AG04449 (cell line): ENCODE results near the gene AIP.

Experiments used
- CTCF ChIA-PET: fragments of 350-600 bp; formaldehyde crosslinking; extraction: SDS; loops from one replicate; lab custom pipeline; 2021; ENCODE audit warnings: antibody characterized with exemption; lab: Yijun Ruan, JAX
- POLR2A ChIA-PET: fragments of 400-600, 350-600 bp; formaldehyde crosslinking; extraction: SDS; loops from one replicate; lab custom pipeline; 2020; ENCODE audit warnings: antibody characterized with exemption, inconsistent platforms; lab: Yijun Ruan, JAX
- DNase-seq: peaks from one replicate; pipeline ENCODE4 v3.0.0-alpha.2; 2010; ENCODE audit warnings: low read depth, low spot score
- H3K4me3 ChIP-seq: 2 replicates; pipeline ENCODE4 v1.5.1; 2011; ENCODE audit warnings: low read depth, mild to moderate bottlenecking, control low read depth, low read length
- CTCF ChIP-seq: IDR thresholded peaks from one replicate; pipeline ENCODE4 v1.5.1; 2011; ENCODE audit warnings: mild to moderate bottlenecking, moderate library complexity, low read length, control low read depth, inconsistent platforms; ENCODE audit not compliant: insufficient read depth; ENCODE audit errors: missing control alignments

The AIP gene

DNA sequence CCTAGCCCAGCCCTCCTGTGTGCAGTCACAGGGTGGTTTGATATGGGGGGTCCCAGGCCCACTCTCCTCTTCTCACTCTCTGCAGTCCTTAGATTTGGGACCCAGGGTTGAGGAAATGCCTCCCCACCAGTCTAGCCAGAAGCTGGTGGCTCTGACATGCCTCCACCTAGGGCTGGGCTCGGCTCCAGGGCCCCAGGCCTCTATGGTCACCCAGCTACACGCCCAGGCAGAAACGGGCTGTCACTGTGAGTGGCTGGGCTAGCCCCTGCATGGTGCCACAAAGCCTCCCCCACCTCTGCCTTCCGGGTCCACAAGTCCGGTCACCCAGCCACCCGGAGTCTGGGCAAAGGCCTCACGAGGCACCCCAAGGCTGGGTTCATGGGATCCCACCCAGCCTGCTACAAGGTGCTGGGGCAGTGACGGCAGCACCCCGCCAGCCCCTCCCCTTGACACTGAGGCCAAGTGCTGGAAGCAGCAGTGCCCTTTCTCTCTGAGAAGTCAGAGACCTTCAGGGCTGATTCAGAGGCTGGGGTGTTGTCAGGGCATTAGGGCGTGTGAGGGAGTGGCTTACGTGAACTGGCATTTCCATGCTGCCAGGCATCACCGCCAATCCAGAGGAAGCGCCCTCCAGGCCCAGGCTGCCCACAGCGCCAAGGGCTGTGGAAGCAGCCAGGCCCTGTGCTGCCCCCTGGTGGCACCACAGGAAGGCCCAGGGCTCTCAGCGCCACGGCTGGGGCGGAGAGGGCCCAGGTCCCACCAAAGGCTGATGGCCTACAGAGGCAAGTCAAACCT lies 23.0 kb downstream of the AIP start:
- no peak for DNase-seq
- H3K4me3 ChIP-seq: peak overlapping the region; percentile 76
- ChIA-PET CTCF (interaction anchor here (0.6 to 1.7 kb wide), 19 partner anchors 9 to 232 kb away, joined by 3 to 14 read pairs (median 4); partner anchors contain the start of genes AIP, CABP4, PPP1CA and RAD9A), POLR2A (no interaction called here)
- TF ChIP-seq CTCF: peak; percentile 98

GRCh38 chr11:67506426-67507051 lies 23.7 kb downstream of the AIP start:
- ChIA-PET CTCF (interaction anchor here (0.5 to 1.7 kb wide), 19 partner anchors 10 to 164 kb away, joined by 3 to 14 read pairs (median 3); partner anchors contain the start of genes CABP4, PPP1CA and RAD9A), POLR2A (no interaction called here)
- TF ChIP-seq CTCF: no peak
- DNase-seq: no peak
- no peak overlapping the region for H3K4me3 ChIP-seq

GRCh38 chr11:67507242-67507863 lies 24.5 kb downstream of the AIP start:
- no peak for TF ChIP-seq CTCF
- H3K4me3 ChIP-seq: peak overlapping the region; percentile 75
- POLR2A ChIA-PET: interaction anchor here (0.6 kb wide), 1 partner anchor 116 kb away, joined by 3 read pairs; the partner anchor contains the start of gene RAD9A
- CTCF ChIA-PET: interaction anchor here (0.6 to 1.6 kb wide), 7 partner anchors 42 to 161 kb away, joined by 3 to 5 read pairs (median 3); no protein-coding TSS in a partner anchor
- no peak for DNase-seq

DNA sequence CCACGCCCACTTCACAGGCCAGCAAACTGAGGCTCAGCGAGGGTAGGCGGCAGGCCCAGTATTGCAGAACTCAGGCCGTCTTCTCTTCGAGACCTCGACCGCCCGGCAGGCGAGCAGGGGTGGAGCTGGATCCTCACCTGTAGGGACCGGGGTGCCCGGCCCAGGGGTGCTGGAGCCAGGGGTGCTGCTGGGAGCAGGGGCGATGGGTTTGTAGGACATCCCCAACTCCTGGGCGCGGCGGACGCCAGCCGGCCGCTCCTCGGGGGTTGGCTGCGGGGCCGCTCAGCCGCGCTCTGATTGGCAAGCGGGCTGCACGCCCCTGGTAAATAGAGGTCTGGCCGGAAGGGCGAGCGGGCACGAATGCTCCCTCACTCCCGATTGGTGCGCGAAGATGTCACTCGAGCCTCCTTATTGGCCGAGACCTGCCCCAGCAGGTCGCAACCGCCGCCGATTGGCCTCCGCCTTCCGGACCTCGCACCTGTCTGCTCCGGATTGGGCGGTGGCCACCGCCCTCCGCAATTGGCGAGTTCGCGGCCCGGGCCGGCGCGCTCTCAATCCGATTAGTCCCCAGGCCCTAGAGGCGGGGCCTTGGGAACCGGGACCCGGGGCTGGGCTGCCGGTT lies 25.1 kb downstream of the AIP start, which contains the start of gene CDK2AP2:
TSS of gene CDK2AP2 (minus strand) at position 299 of the 622 bp plus-strand sequence. CDS start at position 219, 80 bp downstream.
- DNase-seq: peak; percentile 97
- CTCF ChIA-PET: interaction anchor here (0.8 to 1.6 kb wide), 6 partner anchors 107 to 162 kb away, joined by 3 to 5 read pairs (median 4); no protein-coding TSS in a partner anchor
- POLR2A ChIA-PET: interaction anchor here (0.6 kb wide), 1 partner anchor 116 kb away, joined by 3 read pairs; the partner anchor contains the start of gene RAD9A
- peak within 1 kb of the TSS; percentile 84 for H3K4me3 ChIP-seq
- TF ChIP-seq CTCF: no peak

DNA sequence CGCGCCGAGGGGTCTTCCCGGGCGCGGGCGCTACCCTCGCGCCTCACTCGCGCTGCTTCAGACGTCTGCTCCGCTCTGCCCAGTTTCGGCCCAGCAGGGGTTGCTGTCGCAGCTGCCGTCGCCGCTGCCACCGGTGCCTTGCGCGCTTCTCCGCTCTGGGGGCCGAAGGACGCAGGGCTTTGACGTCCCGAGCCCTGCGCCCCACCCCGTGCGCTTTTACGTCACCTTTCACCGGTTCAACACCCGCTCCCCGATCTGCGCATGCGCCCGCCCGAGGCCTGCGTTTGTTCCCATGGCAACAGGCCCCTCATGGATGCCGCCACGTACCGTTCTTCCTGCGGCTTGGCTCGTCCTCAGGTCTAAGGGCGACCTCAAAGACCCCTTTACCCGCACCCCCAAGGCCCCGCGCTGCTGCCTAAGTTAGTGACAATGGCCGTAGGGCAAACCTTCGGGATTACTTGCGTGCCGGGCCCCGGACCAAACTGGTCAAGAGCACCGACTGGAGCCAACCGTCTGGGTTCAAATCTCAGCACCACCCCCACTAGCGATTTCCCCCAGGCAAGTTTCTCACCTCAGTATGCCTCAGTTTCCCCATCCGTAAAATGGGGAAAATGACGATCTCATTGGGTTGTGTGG lies 25.8 kb downstream of the AIP start:
- ChIA-PET CTCF (interaction anchor here (1.0 to 1.6 kb wide), 5 partner anchors 108 to 163 kb away, joined by 3 to 5 read pairs (median 4); no protein-coding TSS in a partner anchor), POLR2A (no interaction called here)
- peak overlapping the region; percentile 84 for H3K4me3 ChIP-seq

More for the DNA sequence above, 25.8 kb downstream of the AIP start:
- DNase-seq: peak; percentile 49
- no peak for TF ChIP-seq CTCF
